GM18499 (cell line): ENCODE results near the gene EFNA3.
"Not testable (repeated sequence)": the region's sequence is repeated elsewhere in the genome, so short reads cannot be mapped to it uniquely, and the experiment has no call there.

ENCODE experiments used
- ATAC-seq: cut with Tn5 transposase; IDR thresholded peaks from one replicate; pipeline ENCODE4 v1.9.1; 2021; ENCODE audit warnings: moderate number of reproducible peaks; ENCODE audit not compliant: insufficient read depth, unreplicated experiment

Gene EFNA3

GRCh38 chr1:155107309-155108264 lies 28.9 kb downstream of the EFNA3 start:
- ATAC-seq, result no peak

- ATAC-seq, result no peak
These were observed 29.7 kb downstream of the EFNA3 start for GRCh38 chr1:155108296-155108695.

GRCh38 chr1:155110381-155110780 lies 31.7 kb downstream of the EFNA3 start:
- no peak for ATAC-seq

GRCh38 chr1:155110826-155111225 lies 32.2 kb downstream of the EFNA3 start:
- no peak for ATAC-seq

- ATAC-seq, result no peak
These were observed 34.9 kb downstream of the EFNA3 start for GRCh38 chr1:155113450-155113980.

GRCh38 chr1:155116113-155116764 lies 37.6 kb downstream of the EFNA3 start:
- no peak for ATAC-seq

- no peak for ATAC-seq
These were observed 39.0 kb downstream of the EFNA3 start for GRCh38 chr1:155117610-155118009.

GRCh38 chr1:155118090-155118489 lies 39.5 kb downstream of the EFNA3 start:
- ATAC-seq, result not testable (repeated sequence)

GRCh38 chr1:155120253-155120652 lies 41.6 kb downstream of the EFNA3 start:
- ATAC-seq, result no peak

- no peak for ATAC-seq
These were observed 42.6 kb downstream of the EFNA3 start for GRCh38 chr1:155121249-155121648.

- ATAC-seq, result no peak
These were observed 43.7 kb downstream of the EFNA3 start for GRCh38 chr1:155122308-155122707.

GRCh38 chr1:155123801-155124200 lies 45.2 kb downstream of the EFNA3 start:
- ATAC-seq, result no peak

- ATAC-seq, result no peak
These were observed 46.1 kb downstream of the EFNA3 start for GRCh38 chr1:155124503-155125463.

- no peak for ATAC-seq
These were observed 46.9 kb downstream of the EFNA3 start for GRCh38 chr1:155125511-155125945.

GRCh38 chr1:155125946-155126555 lies 47.4 kb downstream of the EFNA3 start:
- no peak for ATAC-seq

GRCh38 chr1:155126556-155127104 lies 48.0 kb downstream of the EFNA3 start:
- no peak for ATAC-seq

GRCh38 chr1:155127105-155127966 lies 48.7 kb downstream of the EFNA3 start, which contains the start of gene EFNA1:
EFNA1 (plus strand) TSS chr1:155127876; CDS start chr1:155127978, 102 bp downstream.
- ATAC-seq, result no peak
